22Rv1 (cell line): ENCODE data around the gene BUB3.

Source experiments
- CTCF ChIP-seq: fragments of 450-650 bp; IDR thresholded peaks from 2 replicates; pipeline ENCODE4 v1.5.1; 2017; ENCODE audit warnings: mild to moderate bottlenecking
- ZFX ChIP-seq: fragments of 450-650 bp; IDR thresholded peaks from 2 replicates; pipeline ENCODE4 v1.6.1; 2017; ENCODE audit warnings: antibody characterized with exemption, borderline replicate concordance

GRCh38 chr10:123134915-123135414 lies 19.2 kb upstream of the BUB3 start:
- no peak for TF ChIP-seq CTCF
- TF ChIP-seq ZFX: no peak
